Measurements from ENCODE around the gene FPR1. TPM values are rescaled to one million over a fixed set of nuclear protein-coding genes. Genes with fewer than 3 reads are reported as not detected.
"Not testable (repeated sequence)": the region's sequence is repeated elsewhere in the genome, so short reads cannot be mapped to it uniquely, and the experiment has no call there.

Gene FPR1
- total and polyA plus RNA-seq, 4 experiments from 2014 or later: 0.30 TPM; not detected in 3

DNA sequence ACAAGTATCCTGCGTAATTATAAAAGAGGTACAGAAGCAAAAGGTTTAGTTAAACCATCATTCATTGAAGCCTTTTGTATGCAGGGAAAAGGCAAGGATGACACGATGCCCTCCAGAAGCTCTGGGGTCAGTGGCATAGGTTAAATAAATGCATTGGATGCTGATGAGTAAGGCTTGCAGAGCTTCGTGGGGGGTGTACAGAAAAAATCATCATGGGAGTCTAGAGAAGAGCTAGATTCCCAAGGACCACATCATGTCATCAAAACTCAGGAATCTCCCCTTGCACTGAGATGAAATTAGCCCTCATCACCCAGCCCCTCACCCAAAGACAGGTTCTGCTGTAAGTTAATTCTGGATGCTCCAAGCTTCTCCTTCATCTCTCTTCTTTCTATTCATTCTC is 8.3 kb downstream of the FPR1 start:
- Mint-ChIP-seq H3K4me1 (no peaks in the 10 kb centered on the region), H3K27me3 (peaks cover 5 to 6% of the 10 kb centered on the region in 2 donors), H3K4me3 (no peak overlapping the region), H3K9me3 (no peaks in the 10 kb centered on the region), H3K36me3 (no peaks in the 10 kb centered on the region), H3K27ac (no peak overlapping the region)
- intact Hi-C loops (cut with micrococcal nuclease): no loop called here
- H3K4me3 ChIP-seq (ENCODE audit: low read length in 2 of 2): no peak overlapping the region
- no peaks in the 10 kb centered on the region for H3K27me3 ChIP-seq (ENCODE audit: insufficient read depth, low read length)
- no peak for DNase-seq
- H3K4me1 ChIP-seq (ENCODE audit: insufficient read depth, low read length): no peaks in the 10 kb centered on the region
- CTCF ChIA-PET (ENCODE audit: partially characterized antibody): interaction anchor here (1.1 kb wide), 1 partner anchor 15 kb away, joined by 3 read pairs; no protein-coding TSS in a partner anchor
- H3K9me3 ChIP-seq (ENCODE audit: control insufficient read depth in 1 of 2, low read length in 2 of 2): no peaks in the 10 kb centered on the region
- POLR2A ChIA-PET (ENCODE audit: partially characterized antibody): no interaction called here
- no peak overlapping the region for H3K27ac ChIP-seq (ENCODE audit: low read depth, low read length)
- no peaks in the 10 kb centered on the region for H3K36me3 ChIP-seq (ENCODE audit: insufficient read depth, low read length)

DNA sequence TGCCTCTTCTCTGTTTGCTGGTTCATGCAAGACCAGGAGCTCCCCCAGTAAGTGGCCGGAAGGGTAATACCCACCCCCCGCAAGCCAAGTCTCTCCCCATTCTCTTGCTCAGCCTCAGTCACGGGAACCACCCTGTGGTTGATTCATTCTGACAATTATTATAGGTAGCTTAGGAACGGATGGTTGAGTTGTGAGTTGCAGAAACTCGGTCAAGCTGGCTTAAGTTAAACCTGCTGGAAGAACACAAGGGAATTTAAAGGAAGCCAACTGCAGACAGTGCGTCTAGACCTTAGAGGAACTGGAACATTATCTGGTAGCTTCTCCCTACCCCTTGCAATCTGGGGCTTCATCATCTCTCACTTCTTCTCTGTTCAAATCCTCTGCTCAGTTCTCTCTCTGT is 8.9 kb downstream of the FPR1 start:
- H3K27ac ChIP-seq (ENCODE audit: low read depth, low read length): no peak overlapping the region
- intact Hi-C loops (cut with micrococcal nuclease): no loop called here
- H3K36me3 Mint-ChIP-seq: no peaks in the 10 kb centered on the region

GRCh38 chr19:51740356-51740755 is 11.3 kb downstream of the FPR1 start:
- no peaks in the 10 kb centered on the region for H3K4me1 Mint-ChIP-seq
- H3K27ac Mint-ChIP-seq: no peak overlapping the region
- no peaks in the 10 kb centered on the region for H3K36me3 Mint-ChIP-seq
- Histone ChIP-seq H3K27me3 (ENCODE audit: insufficient read depth, low read length) (no peaks in the 10 kb centered on the region), H3K4me1 (ENCODE audit: insufficient read depth, low read length) (no peaks in the 10 kb centered on the region), H3K9me3 (ENCODE audit: control insufficient read depth in 1 of 2, low read length in 2 of 2) (no peaks in the 10 kb centered on the region), H3K36me3 (ENCODE audit: insufficient read depth, low read length) (no peaks in the 10 kb centered on the region), H3K4me3 (ENCODE audit: low read length in 2 of 2) (no peak overlapping the region), H3K27ac (ENCODE audit: low read depth, low read length) (no peak overlapping the region)
- H3K4me3 Mint-ChIP-seq: no peak overlapping the region
- CTCF ChIA-PET (ENCODE audit: partially characterized antibody): no interaction called here
- POLR2A ChIA-PET (ENCODE audit: partially characterized antibody): no interaction called here
- intact Hi-C loops (cut with micrococcal nuclease): no loop called here
- peaks cover 11 to 14% of the 10 kb centered on the region in 2 donors for H3K27me3 Mint-ChIP-seq
- H3K9me3 Mint-ChIP-seq: no peaks in the 10 kb centered on the region
- DNase-seq: no peak

More for the DNA sequence above, 8.9 kb downstream of the FPR1 start:
- Histone ChIP-seq H3K36me3 (ENCODE audit: insufficient read depth, low read length) (no peaks in the 10 kb centered on the region), H3K9me3 (ENCODE audit: control insufficient read depth in 1 of 2, low read length in 2 of 2) (no peaks in the 10 kb centered on the region), H3K4me3 (ENCODE audit: low read length in 2 of 2) (no peak overlapping the region), H3K4me1 (ENCODE audit: insufficient read depth, low read length) (no peaks in the 10 kb centered on the region), H3K27me3 (ENCODE audit: insufficient read depth, low read length) (no peaks in the 10 kb centered on the region)
- DNase-seq: no peak
- no peaks in the 10 kb centered on the region for H3K9me3 Mint-ChIP-seq
- H3K27ac Mint-ChIP-seq: no peak overlapping the region
- ChIA-PET POLR2A (ENCODE audit: partially characterized antibody) (no interaction called here), CTCF (ENCODE audit: partially characterized antibody) (interaction anchor here (1.1 kb wide), 1 partner anchor 14 kb away, joined by 3 read pairs; no protein-coding TSS in a partner anchor)
- no peak overlapping the region for H3K4me3 Mint-ChIP-seq
- H3K4me1 Mint-ChIP-seq: no peaks in the 10 kb centered on the region
- peaks cover 2 to 6% of the 10 kb centered on the region in 2 donors for H3K27me3 Mint-ChIP-seq

- Histone ChIP-seq H3K27me3 (ENCODE audit: insufficient read depth, low read length) (no peaks in the 10 kb centered on the region), H3K9me3 (ENCODE audit: control insufficient read depth in 1 of 2, low read length in 2 of 2) (no peaks in the 10 kb centered on the region), H3K4me1 (ENCODE audit: insufficient read depth, low read length) (no peaks in the 10 kb centered on the region), H3K36me3 (ENCODE audit: insufficient read depth, low read length) (no peaks in the 10 kb centered on the region), H3K27ac (ENCODE audit: low read depth, low read length) (no peak overlapping the region), H3K4me3 (ENCODE audit: low read length in 2 of 2) (no peak overlapping the region)
- H3K4me3 Mint-ChIP-seq: no peak overlapping the region
- no peak overlapping the region for H3K27ac Mint-ChIP-seq
- H3K4me1 Mint-ChIP-seq: no peaks in the 10 kb centered on the region
- peaks cover 11 to 16% of the 10 kb centered on the region in 2 donors for H3K27me3 Mint-ChIP-seq
- H3K9me3 Mint-ChIP-seq: no peaks in the 10 kb centered on the region
- ChIA-PET CTCF (ENCODE audit: partially characterized antibody) (interaction anchor here (1.5 kb wide), 1 partner anchor 38 kb away, joined by 3 read pairs; no protein-coding TSS in a partner anchor), POLR2A (ENCODE audit: partially characterized antibody) (no interaction called here)
- DNase-seq: no peak
- H3K36me3 Mint-ChIP-seq: no peaks in the 10 kb centered on the region
- intact Hi-C loops (cut with micrococcal nuclease): no loop called here
Observed at GRCh38 chr19:51739466-51740213, 12.0 kb downstream of the FPR1 start.

- H3K4me1 ChIP-seq (ENCODE audit: insufficient read depth, low read length); H3K4me3 Mint-ChIP-seq: not testable (repeated sequence)
- CTCF ChIA-PET (ENCODE audit: partially characterized antibody): interaction anchor here (1.5 kb wide), 1 partner anchor 39 kb away, joined by 3 read pairs; no protein-coding TSS in a partner anchor
Observed at GRCh38 chr19:51738523-51738922, 13.2 kb downstream of the FPR1 start.

DNA sequence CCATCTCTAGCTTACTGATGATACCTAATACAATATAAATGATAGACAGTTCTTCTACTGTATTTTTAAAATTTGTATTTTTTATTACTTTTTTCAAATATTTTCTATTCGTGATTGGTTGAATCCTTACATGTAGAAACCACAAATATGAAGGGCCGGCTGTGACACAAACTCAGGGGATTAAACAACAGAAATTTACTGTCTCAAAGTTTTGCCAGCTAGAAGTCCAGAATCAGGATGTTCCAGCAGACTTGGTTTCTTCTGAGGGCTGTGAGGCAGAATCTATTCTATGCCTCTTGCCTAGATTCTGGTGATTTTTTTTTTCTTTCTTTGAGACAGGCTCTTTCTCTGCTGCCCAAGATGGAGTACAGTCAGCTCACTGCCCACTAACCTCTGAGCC is 13.8 kb downstream of the FPR1 start:
- no peaks in the 10 kb centered on the region for H3K9me3 ChIP-seq (ENCODE audit: control insufficient read depth in 1 of 2, low read length in 2 of 2)
- Mint-ChIP-seq H3K4me1 (no peaks in the 10 kb centered on the region), H3K27ac (peak overlapping the region in 1 of 7 donors; percentile 75), H3K4me3 (no peak overlapping the region), H3K36me3 (no peaks in the 10 kb centered on the region), H3K27me3 (peaks cover 11 to 21% of the 10 kb centered on the region in 2 donors), H3K9me3 (no peaks in the 10 kb centered on the region)
- ChIA-PET CTCF (ENCODE audit: partially characterized antibody) (interaction anchor here (1.5 kb wide), 1 partner anchor 40 kb away, joined by 3 read pairs; no protein-coding TSS in a partner anchor), POLR2A (ENCODE audit: partially characterized antibody) (no interaction called here)
- H3K4me1 ChIP-seq (ENCODE audit: insufficient read depth, low read length): no peaks in the 10 kb centered on the region
- no peaks in the 10 kb centered on the region for H3K27me3 ChIP-seq (ENCODE audit: insufficient read depth, low read length)
- H3K36me3 ChIP-seq (ENCODE audit: insufficient read depth, low read length): no peaks in the 10 kb centered on the region
- H3K4me3 ChIP-seq (ENCODE audit: low read length in 2 of 2): no peak overlapping the region
- intact Hi-C loops (cut with micrococcal nuclease): no loop called here
- DNase-seq: no peak
- H3K27ac ChIP-seq (ENCODE audit: low read depth, low read length): no peak overlapping the region

More at GRCh38 chr19:51738523-51738922, 13.2 kb downstream of the FPR1 start:
- H3K9me3 Mint-ChIP-seq; H3K36me3 ChIP-seq (ENCODE audit: insufficient read depth, low read length); POLR2A ChIA-PET (ENCODE audit: partially characterized antibody); H3K27ac ChIP-seq (ENCODE audit: low read depth, low read length); DNase-seq; H3K27ac Mint-ChIP-seq; H3K4me3 ChIP-seq (ENCODE audit: low read length in 2 of 2); H3K9me3 ChIP-seq (ENCODE audit: control insufficient read depth in 1 of 2, low read length in 2 of 2); H3K36me3 Mint-ChIP-seq; H3K27me3 ChIP-seq (ENCODE audit: insufficient read depth, low read length); intact Hi-C loops (cut with micrococcal nuclease); H3K4me1 Mint-ChIP-seq: not testable (repeated sequence)
- H3K27me3 Mint-ChIP-seq: peaks cover 11 to 19% of the 10 kb centered on the region in 2 donors

- H3K4me1 Mint-ChIP-seq: no peaks in the 10 kb centered on the region
- H3K9me3 ChIP-seq (ENCODE audit: control insufficient read depth in 1 of 2, low read length in 2 of 2): no peaks in the 10 kb centered on the region
- no peaks in the 10 kb centered on the region for H3K36me3 ChIP-seq (ENCODE audit: insufficient read depth, low read length)
- no peak for DNase-seq
- H3K27me3 Mint-ChIP-seq: peaks cover 12 to 21% of the 10 kb centered on the region in 2 donors
- CTCF ChIA-PET (ENCODE audit: partially characterized antibody): no interaction called here
- no peaks in the 10 kb centered on the region for H3K36me3 Mint-ChIP-seq
- no peaks in the 10 kb centered on the region for H3K4me1 ChIP-seq (ENCODE audit: insufficient read depth, low read length)
- peaks cover 0 to 3% (median under 1%) of the 10 kb centered on the region in 8 donors for H3K9me3 Mint-ChIP-seq
- intact Hi-C loops (cut with micrococcal nuclease): no loop called here
- POLR2A ChIA-PET (ENCODE audit: partially characterized antibody): no interaction called here
- H3K4me3 Mint-ChIP-seq: no peak overlapping the region
- H3K27me3 ChIP-seq (ENCODE audit: insufficient read depth, low read length): no peaks in the 10 kb centered on the region
- no peak overlapping the region for H3K4me3 ChIP-seq (ENCODE audit: low read length in 2 of 2)
- H3K27ac Mint-ChIP-seq: no peak overlapping the region
- no peak overlapping the region for H3K27ac ChIP-seq (ENCODE audit: low read depth, low read length)
Observed at GRCh38 chr19:51737389-51737788, 14.3 kb downstream of the FPR1 start.

Measured in CD4-positive, alpha-beta memory T cell (primary cell).